ENCODE data around the gene CCDC47. TPM values are rescaled to one million over a fixed set of nuclear protein-coding genes. Genes with fewer than 3 reads are reported as not detected.

The CCDC47 gene
- total RNA-seq, 4 donors from 2014 or later, result 79.8 to 91.8 (median 89.1) TPM

- no peaks in the 10 kb centered on the region for H3K4me1 ChIP-seq
- H3K36me3 ChIP-seq, result peaks cover 0 to 82% (median 0%) of the 10 kb centered on the region in 3 donors
- no peak overlapping the region for H3K27ac ChIP-seq
- TF ChIP-seq POLR2A (IDR thresholded peaks at IDR 0.05) (no peak), CTCF (IDR thresholded peaks at IDR 0.05) (no peak)
- no peaks in the 10 kb centered on the region for H3K27me3 ChIP-seq
- DNase-seq, result no peak
- no peaks in the 10 kb centered on the region for H3K9me3 ChIP-seq
- H3K4me3 ChIP-seq, result no peak overlapping the region
Observed at GRCh38 chr17:63760771-63761539, 12.4 kb downstream of the CCDC47 start.

- Histone ChIP-seq H3K27ac (no peak overlapping the region), H3K27me3 (no peaks in the 10 kb centered on the region), H3K9me3 (no peaks in the 10 kb centered on the region), H3K36me3 (peaks cover 0 to 83% (median 0%) of the 10 kb centered on the region in 3 donors), H3K4me3 (no peak overlapping the region), H3K4me1 (no peaks in the 10 kb centered on the region)
- TF ChIP-seq CTCF (IDR thresholded peaks at IDR 0.05) (no peak), POLR2A (IDR thresholded peaks at IDR 0.05) (no peak)
- DNase-seq, result no peak
Observed at GRCh38 chr17:63758428-63758827, 15.0 kb downstream of the CCDC47 start.

GRCh38 chr17:63754046-63754445, 19.4 kb downstream of the CCDC47 start:
- H3K36me3 ChIP-seq, result peaks cover 0 to 96% (median 0%) of the 10 kb centered on the region in 3 donors
- TF ChIP-seq CTCF (IDR thresholded peaks at IDR 0.05) (no peak), POLR2A (IDR thresholded peaks at IDR 0.05) (no peak)

GRCh38 chr17:63753215-63753614, 20.2 kb downstream of the CCDC47 start:
- no peak for DNase-seq
- no peak overlapping the region for H3K4me3 ChIP-seq
- no peak for TF ChIP-seq CTCF (IDR thresholded peaks at IDR 0.05)
- no peak for TF ChIP-seq POLR2A (IDR thresholded peaks at IDR 0.05)
- peaks cover 0 to 96% (median 0%) of the 10 kb centered on the region in 3 donors for H3K36me3 ChIP-seq
- H3K4me1 ChIP-seq, result no peaks in the 10 kb centered on the region
- no peak overlapping the region for H3K27ac ChIP-seq
- H3K9me3 ChIP-seq, result no peaks in the 10 kb centered on the region
- no peaks in the 10 kb centered on the region for H3K27me3 ChIP-seq

More at GRCh38 chr17:63754046-63754445, 19.4 kb downstream of the CCDC47 start:
- no peak overlapping the region for H3K27ac ChIP-seq
- no peaks in the 10 kb centered on the region for H3K9me3 ChIP-seq
- H3K4me3 ChIP-seq, result no peak overlapping the region
- DNase-seq, result no peak
- H3K27me3 ChIP-seq, result no peaks in the 10 kb centered on the region
- H3K4me1 ChIP-seq, result no peaks in the 10 kb centered on the region

GRCh38 chr17:63752707-63753106, 20.7 kb downstream of the CCDC47 start:
- Histone ChIP-seq H3K4me3 (no peak overlapping the region), H3K9me3 (no peaks in the 10 kb centered on the region), H3K27me3 (no peaks in the 10 kb centered on the region), H3K27ac (no peak overlapping the region), H3K4me1 (no peaks in the 10 kb centered on the region), H3K36me3 (peaks cover 0 to 96% (median 0%) of the 10 kb centered on the region in 3 donors)
- DNase-seq, result no peak
- no peak for TF ChIP-seq CTCF (IDR thresholded peaks at IDR 0.05)
- TF ChIP-seq POLR2A (IDR thresholded peaks at IDR 0.05), result no peak
